ENCODE results near the gene ZNF511.

Gene ZNF511

GRCh38 chr10:133335246-133336117 lies 26.8 kb downstream of the ZNF511 start:
- DNase-seq (ENCODE audit: low spot score): no peak

DNA sequence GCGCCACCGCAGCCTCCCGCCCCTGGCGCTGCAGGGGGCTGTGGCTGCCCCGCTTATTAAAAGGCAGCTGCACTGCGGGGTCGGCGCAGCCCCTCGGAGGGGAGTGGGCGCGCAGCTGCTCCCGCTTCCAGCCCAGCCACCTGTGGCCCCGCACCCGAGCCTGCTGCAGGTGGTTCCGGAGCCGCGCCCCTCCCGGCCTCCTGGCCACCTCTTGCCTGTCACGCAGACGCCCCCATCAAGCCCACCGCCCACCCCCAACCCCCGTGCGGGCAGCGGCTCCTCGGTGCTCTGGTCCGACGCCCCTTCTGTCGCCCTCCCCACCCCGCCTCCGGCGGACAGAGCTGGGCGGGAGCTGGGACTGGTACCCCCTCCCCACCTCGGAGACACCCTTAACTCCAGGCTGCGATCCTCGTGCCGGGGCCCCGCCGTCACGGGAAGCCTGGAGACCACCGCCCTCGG lies 27.4 kb downstream of the ZNF511 start:
- DNase-seq (ENCODE audit: low spot score): no peak

GRCh38 chr10:133336577-133337369 lies 28.1 kb downstream of the ZNF511 start, which contains the start of gene CALY:
TSS of gene CALY (minus strand) at chr10:133336896. CDS start at chr10:133328989, 7,907 bp downstream.
- peak; percentile 40 for DNase-seq (ENCODE audit: low spot score)

DNA sequence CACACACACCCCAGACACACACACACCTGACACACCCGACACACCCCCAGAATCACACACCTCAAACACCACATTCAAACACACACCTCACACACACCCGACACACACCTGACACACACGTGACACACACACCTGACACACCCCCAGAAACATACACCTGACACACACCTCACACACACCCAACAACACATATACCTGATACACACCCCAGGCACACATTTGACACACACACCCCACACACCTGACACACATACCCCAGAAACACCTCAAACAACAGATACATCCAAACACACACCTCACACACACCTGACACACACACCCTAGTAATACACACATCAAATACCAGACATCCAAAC lies 28.6 kb downstream of the ZNF511 start:
- DNase-seq (ENCODE audit: low spot score): no peak

GRCh38 chr10:133338080-133339071 lies 29.7 kb downstream of the ZNF511 start:
- DNase-seq (ENCODE audit: low spot score): no peak

GRCh38 chr10:133339708-133340380 lies 31.1 kb downstream of the ZNF511 start:
- DNase-seq (ENCODE audit: low spot score): no peak

DNA sequence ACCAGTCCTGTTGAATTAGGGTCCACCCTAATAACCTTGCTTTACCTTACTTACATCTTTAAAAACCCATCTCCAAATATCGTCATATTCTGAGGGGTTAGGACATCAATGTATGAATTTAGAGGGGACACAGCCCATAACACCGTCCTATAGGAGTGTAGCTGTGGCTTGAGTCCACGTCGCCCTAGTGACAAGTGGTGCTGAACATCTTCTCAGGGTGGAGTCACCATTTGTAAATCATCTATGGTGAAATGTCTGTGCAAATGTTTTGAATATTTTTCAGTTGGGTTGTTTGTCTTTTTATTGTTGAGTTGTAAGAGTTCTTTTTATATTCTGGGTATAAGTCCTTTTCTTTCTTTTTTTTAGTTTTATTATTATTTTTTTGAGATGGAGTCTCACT lies 33.3 kb downstream of the ZNF511 start:
- DNase-seq (ENCODE audit: low spot score): no peak

- no peak for DNase-seq (ENCODE audit: low spot score)
Measured at GRCh38 chr10:133342942-133343341, 34.2 kb downstream of the ZNF511 start.

GRCh38 chr10:133343558-133343957 lies 34.8 kb downstream of the ZNF511 start:
- DNase-seq (ENCODE audit: low spot score): no peak

- DNase-seq (ENCODE audit: low spot score): no peak
Measured at GRCh38 chr10:133344236-133344635, 35.5 kb downstream of the ZNF511 start.

GRCh38 chr10:133346413-133346812 lies 37.7 kb downstream of the ZNF511 start:
- no peak for DNase-seq (ENCODE audit: low spot score)

DNA sequence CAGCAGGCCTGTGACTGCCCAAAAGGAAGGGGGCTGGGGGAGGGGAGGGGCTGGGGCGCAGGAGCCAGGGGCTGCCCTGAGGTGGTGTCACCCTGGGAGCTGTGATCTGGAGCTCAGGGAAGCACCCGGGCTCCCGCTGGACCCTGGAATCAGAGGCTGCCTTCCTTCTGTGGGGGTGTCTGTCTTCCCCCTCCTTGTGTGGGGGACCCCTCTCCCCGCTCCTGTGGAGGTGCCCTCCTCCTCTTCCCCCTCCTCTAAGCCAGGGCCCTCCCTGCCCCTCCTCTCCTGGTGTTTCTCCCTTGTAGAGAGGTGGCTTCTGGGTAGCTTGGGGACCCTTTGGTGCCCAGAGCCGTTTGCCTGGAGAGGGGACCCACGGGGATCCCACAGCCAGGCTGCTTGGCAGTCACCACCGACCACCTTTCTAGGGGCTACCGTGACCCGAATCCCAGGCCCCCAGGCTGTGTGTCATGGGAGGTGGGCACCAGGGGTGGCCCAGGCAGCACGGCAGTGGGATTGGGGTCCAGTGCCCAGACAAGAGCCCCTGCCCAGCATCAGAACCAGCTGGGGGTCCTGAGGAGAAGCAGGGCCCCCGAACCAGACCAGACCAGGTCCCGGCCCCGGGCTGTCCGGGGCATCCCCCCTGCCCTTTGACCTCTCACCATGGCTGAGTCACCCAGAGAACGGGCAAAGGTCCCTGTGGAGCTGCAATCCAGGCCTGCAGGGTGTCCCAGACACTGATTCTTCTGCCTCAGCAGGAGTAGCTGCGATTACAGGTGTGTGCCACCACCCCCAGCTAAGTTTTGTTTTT lies 39.2 kb downstream of the ZNF511 start:
- no peak for DNase-seq (ENCODE audit: low spot score)

DNA sequence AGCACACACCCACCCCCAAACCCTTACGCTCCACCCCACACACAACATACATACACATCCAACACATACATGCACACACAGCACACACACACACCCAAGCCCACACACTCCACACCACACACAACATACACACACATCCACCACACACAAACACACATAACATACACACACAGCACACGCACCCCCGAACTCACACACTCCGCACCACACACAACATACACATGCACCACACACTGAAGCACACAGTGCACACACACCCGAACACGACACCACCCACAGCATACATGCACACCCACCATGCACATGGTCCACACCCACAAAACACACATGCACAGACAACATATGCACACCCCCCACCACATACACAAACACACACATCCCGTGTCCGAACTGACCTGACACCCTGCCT lies 40.5 kb downstream of the ZNF511 start:
- DNase-seq (ENCODE audit: low spot score): no peak

- no peak for DNase-seq (ENCODE audit: low spot score)
Measured at GRCh38 chr10:133349577-133350011, 40.9 kb downstream of the ZNF511 start.

DNA sequence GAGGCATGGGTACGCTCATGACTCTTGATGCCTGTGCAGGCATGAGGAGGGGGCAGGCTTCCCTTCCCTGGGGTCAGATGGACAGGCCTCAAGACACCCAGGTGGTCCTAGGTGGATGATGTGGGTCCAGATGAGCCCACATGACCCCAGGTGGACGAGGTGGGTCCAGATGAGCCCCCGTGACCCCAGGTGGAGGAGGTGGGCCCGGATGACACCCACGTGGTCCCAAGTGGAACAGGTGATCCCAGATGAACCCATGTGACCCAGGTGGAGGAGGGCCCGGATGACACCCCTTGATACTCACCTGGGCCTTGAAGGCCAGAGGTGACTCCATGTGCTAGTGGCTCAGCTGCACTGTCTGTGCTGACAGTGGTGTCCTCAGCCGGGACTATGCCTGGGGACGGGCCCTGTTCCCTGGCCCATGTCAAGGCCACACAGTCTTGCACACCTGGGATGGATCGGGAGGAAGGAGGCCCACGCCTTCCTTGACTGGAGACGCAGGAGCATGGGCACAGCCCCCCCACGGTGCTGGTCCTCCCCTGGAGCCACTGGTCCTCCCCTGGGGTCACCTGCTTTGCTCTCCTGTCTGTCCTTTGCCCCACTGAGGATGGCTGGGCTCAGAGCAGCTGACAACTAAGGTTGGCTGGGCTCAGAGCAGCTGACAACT lies 41.7 kb downstream of the ZNF511 start:
- no peak for DNase-seq (ENCODE audit: low spot score)

GRCh38 chr10:133350950-133351329 lies 42.2 kb downstream of the ZNF511 start:
- no peak for DNase-seq (ENCODE audit: low spot score)

DNA sequence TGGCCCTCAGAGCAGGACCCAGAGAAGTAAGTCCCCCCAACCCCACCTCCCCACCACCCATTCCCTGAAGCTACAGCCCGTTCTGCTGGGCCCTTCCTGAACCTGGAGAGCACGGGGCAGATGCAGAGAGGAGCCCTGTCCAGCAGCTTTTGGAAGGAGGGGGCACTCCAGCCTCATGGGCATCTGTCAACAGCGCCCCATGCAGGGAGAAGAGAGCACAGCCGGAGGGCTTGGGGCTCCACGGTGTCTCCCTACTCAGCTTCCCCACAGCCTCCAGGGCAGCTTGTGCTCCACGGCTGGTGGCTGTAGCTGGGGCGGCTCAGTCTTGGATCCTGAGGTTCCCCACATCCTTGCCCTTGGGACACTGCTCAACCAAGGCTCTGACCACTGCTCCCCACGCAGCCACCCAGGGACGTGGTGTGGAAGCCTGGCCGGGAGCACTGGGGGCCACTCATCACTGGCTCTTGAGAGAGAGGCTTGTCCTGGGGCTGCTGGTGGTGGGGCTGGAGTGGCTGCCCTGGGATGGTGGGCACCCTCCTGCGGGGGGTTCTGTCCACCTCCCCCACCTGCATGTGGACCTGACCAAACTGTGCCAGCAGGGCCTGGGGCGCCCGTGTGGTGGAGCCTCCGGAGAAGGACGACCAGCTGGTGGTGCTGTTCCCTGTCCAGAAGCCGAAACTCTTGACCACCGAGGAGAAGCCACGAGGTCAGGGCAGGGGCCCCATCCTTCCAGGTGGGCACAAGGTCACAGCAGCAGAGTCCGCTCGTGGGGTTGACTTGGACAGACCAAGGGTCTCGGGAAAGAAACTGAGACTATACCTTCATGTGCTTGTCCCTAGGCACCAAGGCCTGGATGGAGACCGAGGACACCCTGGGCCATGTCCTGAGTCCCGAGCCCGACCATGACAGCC lies 42.9 kb downstream of the ZNF511 start:
- DNase-seq (ENCODE audit: low spot score): no peak

GRCh38 chr10:133353202-133353959 lies 44.7 kb downstream of the ZNF511 start:
- no peak for DNase-seq (ENCODE audit: low spot score)
